Choroid plexus epithelial cell (primary cell): ENCODE results near the gene EARS2.
A peak's percentile ranks its signal among the peaks of the same experiment; 100 is the strongest.
"Not testable (repeated sequence)": the region's sequence is repeated elsewhere in the genome, so short reads cannot be mapped to it uniquely, and the experiment has no call there.

Source experiments
- DNase-seq: peaks from one replicate; pipeline ENCODE4 v3.0.0-alpha.2; 2010; ENCODE audit warnings: low read depth
- H3K4me3 ChIP-seq: 2 replicates; pipeline ENCODE4 v1.5.1; 2011; ENCODE audit warnings: low read depth, mild to moderate bottlenecking, control low read depth, low read length, moderate library complexity
- CTCF ChIP-seq: conservative IDR thresholded peaks from 2 replicates; pipeline ENCODE4 v1.5.1; 2011; ENCODE audit warnings: low read depth, mild to moderate bottlenecking, control low read depth, inconsistent platforms, low read length, moderate library complexity

Gene EARS2

GRCh38 chr16:23518435-23518891, 38.7 kb downstream of the EARS2 start:
- no peak for TF ChIP-seq CTCF
- no peak overlapping the region for H3K4me3 ChIP-seq
- DNase-seq = peak; percentile 74

- no peak overlapping the region for H3K4me3 ChIP-seq
- TF ChIP-seq CTCF = no peak
- DNase-seq = no peak
Observed at GRCh38 chr16:23516366-23517137, 40.6 kb downstream of the EARS2 start.

- no peak overlapping the region for H3K4me3 ChIP-seq
- TF ChIP-seq CTCF = no peak
- DNase-seq = no peak
Observed at GRCh38 chr16:23515881-23516280, 41.3 kb downstream of the EARS2 start.

DNA sequence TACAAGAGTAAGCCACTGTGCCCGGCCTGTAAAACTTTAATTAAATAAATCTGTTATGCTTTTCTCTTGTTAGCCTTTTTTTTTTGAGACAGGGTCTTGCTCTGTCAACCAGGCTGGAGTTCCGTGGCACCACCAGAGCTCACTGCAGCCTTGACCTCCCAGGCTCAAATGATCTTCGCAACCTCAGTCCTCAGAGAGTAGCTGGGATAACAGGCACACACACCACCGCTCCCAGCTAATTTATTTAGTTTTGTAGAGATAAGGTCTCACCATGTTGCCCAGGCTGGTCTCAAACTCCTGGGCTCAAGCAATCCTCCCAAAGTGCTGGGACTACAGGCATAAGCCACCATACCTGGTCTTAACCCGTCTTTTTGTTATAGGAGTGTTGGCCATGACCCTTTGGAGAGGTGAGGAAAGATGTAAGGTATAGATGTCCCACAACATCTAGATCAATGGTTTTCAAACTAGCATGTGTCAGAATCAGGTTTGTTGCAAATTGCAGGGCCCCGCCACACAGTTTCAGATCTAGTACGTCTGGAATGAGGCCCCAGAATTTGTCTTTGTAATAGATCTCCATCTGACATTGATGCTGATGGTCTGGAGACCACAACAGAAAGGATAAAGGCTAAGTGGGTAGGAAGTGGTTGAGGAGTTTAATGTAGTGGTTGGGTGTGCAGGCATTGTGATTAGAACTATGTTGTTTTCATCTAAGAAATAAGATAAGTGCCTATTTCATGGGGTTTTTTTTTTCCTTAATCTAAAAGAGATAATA, 42.6 kb downstream of the EARS2 start:
- DNase-seq = no peak
- no peak overlapping the region for H3K4me3 ChIP-seq
- no peak for TF ChIP-seq CTCF

- H3K4me3 ChIP-seq = no peak overlapping the region
- no peak for TF ChIP-seq CTCF
- no peak for DNase-seq
Observed at GRCh38 chr16:23512168-23512695, 44.9 kb downstream of the EARS2 start.

DNA sequence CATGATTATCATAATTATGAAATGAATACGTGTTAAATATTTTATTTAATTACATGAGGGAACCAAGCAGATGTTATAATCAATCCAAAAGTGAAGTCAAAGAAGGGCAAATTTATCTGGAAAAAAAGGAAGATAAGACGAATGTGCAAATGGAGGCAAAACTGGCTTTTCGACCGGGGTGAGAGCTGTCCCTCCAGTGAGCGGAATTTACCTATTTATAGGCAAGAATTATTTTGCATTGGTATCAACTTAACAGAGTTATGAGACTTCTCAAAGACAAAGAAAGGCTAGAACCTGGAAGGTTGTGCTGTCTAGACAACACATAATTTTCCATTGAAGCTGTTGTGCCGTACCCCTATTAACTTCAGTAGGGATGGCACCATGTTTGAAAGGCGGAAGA, 45.4 kb downstream of the EARS2 start:
- no peak for DNase-seq
- no peak for TF ChIP-seq CTCF
- H3K4me3 ChIP-seq = no peak overlapping the region

GRCh38 chr16:23510915-23511270, 46.3 kb downstream of the EARS2 start:
- H3K4me3 ChIP-seq = peak overlapping the region; percentile 65
- not testable (repeated sequence) for DNase-seq
